GM12878 (cell line): ENCODE measurements around the gene RAPGEF3. TPM values are rescaled to one million over a fixed set of nuclear protein-coding genes. Genes with fewer than 3 reads are reported as not detected.

Experiments
- ATAC-seq: fragments of 200-7000 bp; cut with Tn5 transposase; 3 replicates; pipeline ENCODE4 v1.9.1; 2020; ENCODE audit warnings: mild to moderate bottlenecking, moderate library complexity
- BruUV-seq: library from RNA; stranded (reverse); fragments of 400-500 nt; replicated peaks from 2 replicates; lab custom pipeline; 2021; lab: Mats Ljungman, UMichigan
- CTCF ChIA-PET: fragments of 300-600 bp; sonication (Branson Sonifier 250); formaldehyde crosslinking; extraction: SDS; loops from one replicate; lab custom pipeline; 2021; ENCODE audit warnings: inconsistent platforms; lab: Yijun Ruan, JAX
- POLR2A ChIA-PET: fragments of 350-600 bp; formaldehyde crosslinking; extraction: SDS; loops from one replicate; lab custom pipeline; 2021; ENCODE audit warnings: inconsistent platforms; lab: Charles Lee
- RAD21 ChIA-PET: fragments of 300-600 bp; sonication (Branson Sonifier 250); formaldehyde crosslinking; loops from one replicate; lab custom pipeline; 2023; ENCODE audit warnings: antibody characterized with exemption; ENCODE audit not compliant: unreplicated experiment; lab: Charles Lee
- SMC1A ChIA-PET: fragments of 300-600 bp; sonication (Branson Sonifier 250); formaldehyde crosslinking; loops from one replicate; lab custom pipeline; 2023; ENCODE audit not compliant: unreplicated experiment, uncharacterized antibody; lab: Charles Lee
- DNase-seq: peaks from one replicate; pipeline ENCODE4 v3.0.0-alpha.2; 2011; ENCODE audit warnings: low read depth, low spot score
- FAIRE-seq: peaks from 3 replicates; lab custom pipeline; 2011; peaks lifted over from hg19 to GRCh38; lab: Jason Lieb, UNC
- H2AFZ ChIP-seq: 2 replicates; pipeline ENCODE4 v1.6.0; 2011; ENCODE audit warnings: low read depth, low read length, control low read depth; ENCODE audit not compliant: control insufficient read depth
- H3K27ac ChIP-seq: 2 replicates; pipeline ENCODE4 v1.5.1; 2011; ENCODE audit warnings: control low read depth; ENCODE audit not compliant: control insufficient read depth, insufficient read depth
- H3K27me3 ChIP-seq, 2 experiments: replicated peaks in 1 of 2; 2 replicates each; pipeline versions ENCODE4 v1.6.0 to v1.6.1; 2011; ENCODE audit warnings: low read length in 1 of 2; ENCODE audit not compliant: control insufficient read depth in 2 of 2, insufficient read depth in 2 of 2
- H3K36me3 ChIP-seq, 2 experiments: 2 replicates each; pipeline ENCODE4 v1.5.1; 2011; ENCODE audit warnings: low read length in 1 of 2; ENCODE audit not compliant: control insufficient read depth in 2 of 2, insufficient read depth in 2 of 2
- H3K4me1 ChIP-seq: 2 replicates; pipeline ENCODE4 v1.6.1; 2011; ENCODE audit warnings: mild to moderate bottlenecking, low read length, moderate library complexity, mixed read lengths; ENCODE audit not compliant: control insufficient read depth, insufficient read depth
- H3K4me2 ChIP-seq: 2 replicates; pipeline ENCODE4 v1.6.0; 2011; ENCODE audit warnings: control low read depth; ENCODE audit not compliant: control insufficient read depth, insufficient read depth
- H3K4me3 ChIP-seq: fragments of 200-600 bp; sonication (generic); 2 replicates; pipeline ENCODE4 v1.5.1; 2016
- H3K79me2 ChIP-seq: 2 replicates; pipeline ENCODE4 v1.6.0; 2011; ENCODE audit warnings: low read length; ENCODE audit not compliant: control insufficient read depth, insufficient read depth
- H3K9ac ChIP-seq: 2 replicates; pipeline ENCODE4 v1.8.0; 2011; ENCODE audit warnings: low read length, control low read depth, mixed read lengths; ENCODE audit not compliant: control insufficient read depth, insufficient read depth
- H3K9me3 ChIP-seq: replicated peaks from 3 replicates; pipeline ENCODE4 v1.5.1; 2011; ENCODE audit warnings: mild to moderate bottlenecking, low read length; ENCODE audit not compliant: control insufficient read depth, insufficient read depth
- H4K20me1 ChIP-seq: 2 replicates; pipeline ENCODE4 v1.6.0; 2011; ENCODE audit not compliant: control insufficient read depth, insufficient read depth
- MEF2B ChIP-seq: fragments of 450-650 bp; IDR thresholded peaks from 2 replicates; pipeline ENCODE4 v1.6.1; 2018; ENCODE audit warnings: mild to moderate bottlenecking, moderate library complexity; ENCODE audit not compliant: partially characterized antibody, poor library complexity, severe bottlenecking
- RAD21 ChIP-seq: IDR thresholded peaks from 2 replicates; pipeline ENCODE4 v1.6.1; 2011; ENCODE audit warnings: mild to moderate bottlenecking, low read depth, low read length, moderate library complexity; ENCODE audit not compliant: insufficient read depth
- SMC3 ChIP-seq: IDR thresholded peaks from 2 replicates; pipeline ENCODE4 v1.6.1; 2011; ENCODE audit warnings: low read length, improper control_type of control experiment, borderline replicate concordance
- YY1 ChIP-seq: IDR thresholded peaks from 2 replicates; pipeline ENCODE4 v1.6.1; 2011; ENCODE audit warnings: low read depth, mild to moderate bottlenecking, low read length
- WGBS: methylation state at CpG from one replicate; pipeline ENCODE4 v1.1.6; 2016; ENCODE audit warnings: low lambda C conversion rate; ENCODE audit not compliant: insufficient replicate concordance, insufficient coverage; ENCODE audit errors: missing lambda C conversion rate; 5-methylcytosine and 5-hydroxymethylcytosine counted together
- in situ Hi-C: fragments of 300-500 bp; cut with MboI; formaldehyde crosslinking; loops from 9 replicates; pipeline ENCODE4 v1.14.3; 2018; ENCODE audit warnings: mixed read lengths
- intact Hi-C: fragments of 100-400 bp; cut with micrococcal nuclease; formaldehyde crosslinking; loops from one replicate; pipeline ENCODE4 v1.14.2; 2022; ENCODE audit not compliant: unreplicated experiment
- polyA plus RNA-seq, 11 experiments: library from polyadenylated mRNA; depleted of rRNA in 4 of 11; unstranded in 6 of 11; stranded (reverse) in 5 of 11; fragments of >200 nt; fragmentation: Nextera tagmentation in 4 of 11; fragmentation: Illumina TruSeq in 1 of 11; extraction: Ambion mirVana in 4 of 11; extraction: Trizol in 1 of 11; gene quantifications; 1 replicate in 1 of 11; 2 replicates in 10 of 11; pipeline versions ENCODE4 v1.2.1 to v1.2.3, GENCODE V29; 2011 to 2016; ENCODE audit warnings: inconsistent platforms in 2 of 11, missing spikeins in 2 of 11, low read depth in 1 of 11
- total RNA-seq, 4 experiments: library from RNA; depleted of rRNA in 3 of 4; stranded (reverse); fragments of >200 nt in 3 of 4; fragmentation: Illumina TruSeq in 1 of 4; extraction: Trizol in 1 of 4; gene quantifications; 2 replicates each; pipeline versions ENCODE4 v1.2.1 to v1.2.3, GENCODE V29; 2013 to 2021
- TF ChIP-seq, protein P1 (sequence below): fragments of 450-650 bp; formaldehyde crosslinking; IDR thresholded peaks from 2 replicates; pipeline ENCODE4 v1.5.0; 2022; ENCODE audit warnings: mild to moderate bottlenecking, missing genetic modification characterization
- TF ChIP-seq, protein P2 (sequence below), 3 experiments: IDR thresholded peaks in 2 of 3; conservative IDR thresholded peaks in 1 of 3; 2 replicates each; pipeline ENCODE4 v1.5.1; 2011; ENCODE audit warnings: low read depth in 3 of 3, low read length in 3 of 3, mild to moderate bottlenecking in 3 of 3, control low read depth in 2 of 3, moderate library complexity in 2 of 3, inconsistent platforms in 1 of 3, mixed read lengths in 1 of 3; ENCODE audit not compliant: control insufficient read depth in 2 of 3, insufficient read depth in 1 of 3; ENCODE audit errors: extremely low read depth in 1 of 3

The RAPGEF3 gene
- total and polyA plus RNA-seq, 10 of the 15 experiments (the other 5 are each of a cell fraction or from before 2014, with no cell fraction given), result 0.02 to 0.92 (median 0.31) TPM; not detected in 2

DNA sequence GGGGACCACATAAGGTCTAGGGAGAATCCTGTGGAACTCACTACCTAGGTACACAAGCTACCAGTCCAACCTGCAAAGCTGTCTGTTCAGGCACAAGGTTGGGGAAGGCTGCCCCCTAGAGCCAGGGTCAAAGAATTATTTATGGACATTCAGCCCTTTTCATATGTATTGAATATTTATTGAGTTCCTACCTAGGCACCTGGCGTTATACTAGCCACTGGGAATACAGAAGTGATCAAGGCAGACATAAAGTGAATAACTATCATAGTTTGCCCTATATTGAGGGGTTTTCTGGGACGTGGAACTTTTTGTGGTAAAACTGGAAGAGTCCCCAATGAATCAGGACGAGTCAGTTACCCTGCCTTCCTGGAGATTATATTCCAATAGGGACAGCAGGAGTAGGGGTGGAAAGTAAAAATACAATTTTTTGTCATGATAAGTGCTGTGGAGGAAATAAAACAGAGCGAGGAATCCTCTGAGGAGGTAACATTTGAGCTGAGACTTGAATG lies 8.6 kb upstream of the RAPGEF3 start:
- H4K20me1 ChIP-seq, result no peaks in the 10 kb centered on the region
- peak; percentile 89 for ATAC-seq
- H3K27ac ChIP-seq, result no peak overlapping the region
- in situ Hi-C loops (no loop called here), intact Hi-C loops (loop anchor here (1.0 kb wide), 2 partner anchors 25 to 52 kb away; no protein-coding TSS in a partner anchor)
- FAIRE-seq, result peak; percentile 75
- POLR2A ChIA-PET, result interaction anchor here (1.0 to 5.7 kb wide), 2 partner anchors 25 to 112 kb away, joined by 3 to 40 read pairs; no protein-coding TSS in a partner anchor
- no peaks in the 10 kb centered on the region for H3K79me2 ChIP-seq
- RAD21 ChIA-PET, result interaction anchor here (0.6 to 8.9 kb wide), 22 partner anchors 11 to 115 kb away, joined by 3 to 327 read pairs (median 6); partner anchors contain the start of genes ENDOU and RAPGEF3
- H3K9me3 ChIP-seq, result no peaks in the 10 kb centered on the region
- BruUV-seq, result no TSS peak
- H3K27me3 ChIP-seq, result no peaks in the 10 kb centered on the region
- H3K36me3 ChIP-seq, result no peaks in the 10 kb centered on the region
- DNase-seq, result no peak
- no peak overlapping the region for H3K9ac ChIP-seq
- SMC1A ChIA-PET, result interaction anchor here (1.2 to 7.2 kb wide), 20 partner anchors 8 to 116 kb away, joined by 3 to 267 read pairs (median 6); partner anchors contain the start of genes ENDOU, RAPGEF3 and RPAP3
- no peak overlapping the region for H3K4me2 ChIP-seq
- CTCF ChIA-PET, result interaction anchor here (0.6 to 19.3 kb wide), 30 partner anchors 11 to 735 kb away, joined by 3 to 814 read pairs (median 6); partner anchors contain the start of genes ENDOU, RAPGEF3 and RPAP3
- H3K4me3 ChIP-seq, result no peak overlapping the region
- H3K4me1 ChIP-seq, result no peaks in the 10 kb centered on the region
- WGBS, result 2% methylated on average over 4 of the region's 4 CpGs
- TF ChIP-seq, protein P1, sequence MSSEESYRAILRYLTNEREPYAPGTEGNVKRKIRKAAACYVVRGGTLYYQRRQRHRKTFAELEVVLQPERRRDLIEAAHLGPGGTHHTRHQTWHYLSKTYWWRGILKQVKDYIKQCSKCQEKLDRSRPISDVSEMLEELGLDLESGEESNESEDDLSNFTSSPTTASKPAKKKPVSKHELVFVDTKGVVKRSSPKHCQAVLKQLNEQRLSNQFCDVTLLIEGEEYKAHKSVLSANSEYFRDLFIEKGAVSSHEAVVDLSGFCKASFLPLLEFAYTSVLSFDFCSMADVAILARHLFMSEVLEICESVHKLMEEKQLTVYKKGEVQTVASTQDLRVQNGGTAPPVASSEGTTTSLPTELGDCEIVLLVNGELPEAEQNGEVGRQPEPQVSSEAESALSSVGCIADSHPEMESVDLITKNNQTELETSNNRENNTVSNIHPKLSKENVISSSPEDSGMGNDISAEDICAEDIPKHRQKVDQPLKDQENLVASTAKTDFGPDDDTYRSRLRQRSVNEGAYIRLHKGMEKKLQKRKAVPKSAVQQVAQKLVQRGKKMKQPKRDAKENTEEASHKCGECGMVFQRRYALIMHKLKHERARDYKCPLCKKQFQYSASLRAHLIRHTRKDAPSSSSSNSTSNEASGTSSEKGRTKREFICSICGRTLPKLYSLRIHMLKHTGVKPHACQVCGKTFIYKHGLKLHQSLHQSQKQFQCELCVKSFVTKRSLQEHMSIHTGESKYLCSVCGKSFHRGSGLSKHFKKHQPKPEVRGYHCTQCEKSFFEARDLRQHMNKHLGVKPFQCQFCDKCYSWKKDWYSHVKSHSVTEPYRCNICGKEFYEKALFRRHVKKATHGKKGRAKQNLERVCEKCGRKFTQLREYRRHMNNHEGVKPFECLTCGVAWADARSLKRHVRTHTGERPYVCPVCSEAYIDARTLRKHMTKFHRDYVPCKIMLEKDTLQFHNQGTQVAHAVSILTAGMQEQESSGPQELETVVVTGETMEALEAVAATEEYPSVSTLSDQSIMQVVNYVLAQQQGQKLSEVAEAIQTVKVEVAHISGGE, result no peak
- TF ChIP-seq, protein P2, sequence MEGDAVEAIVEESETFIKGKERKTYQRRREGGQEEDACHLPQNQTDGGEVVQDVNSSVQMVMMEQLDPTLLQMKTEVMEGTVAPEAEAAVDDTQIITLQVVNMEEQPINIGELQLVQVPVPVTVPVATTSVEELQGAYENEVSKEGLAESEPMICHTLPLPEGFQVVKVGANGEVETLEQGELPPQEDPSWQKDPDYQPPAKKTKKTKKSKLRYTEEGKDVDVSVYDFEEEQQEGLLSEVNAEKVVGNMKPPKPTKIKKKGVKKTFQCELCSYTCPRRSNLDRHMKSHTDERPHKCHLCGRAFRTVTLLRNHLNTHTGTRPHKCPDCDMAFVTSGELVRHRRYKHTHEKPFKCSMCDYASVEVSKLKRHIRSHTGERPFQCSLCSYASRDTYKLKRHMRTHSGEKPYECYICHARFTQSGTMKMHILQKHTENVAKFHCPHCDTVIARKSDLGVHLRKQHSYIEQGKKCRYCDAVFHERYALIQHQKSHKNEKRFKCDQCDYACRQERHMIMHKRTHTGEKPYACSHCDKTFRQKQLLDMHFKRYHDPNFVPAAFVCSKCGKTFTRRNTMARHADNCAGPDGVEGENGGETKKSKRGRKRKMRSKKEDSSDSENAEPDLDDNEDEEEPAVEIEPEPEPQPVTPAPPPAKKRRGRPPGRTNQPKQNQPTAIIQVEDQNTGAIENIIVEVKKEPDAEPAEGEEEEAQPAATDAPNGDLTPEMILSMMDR (IDR thresholded peaks at IDR 0.05 in 2 of 3, conservative IDR thresholded peaks at IDR 0.05 in 1 of 3; ENCODE audit: control insufficient read depth in 2 of 3, extremely low read depth in 1 of 3, insufficient read depth in 1 of 3, low read depth in 3 of 3, low read length in 3 of 3), result peak; percentile 68 to 87 (median 73)
- TF ChIP-seq MEF2B (no peak), YY1 (0 out of 2 replicates have a peak, but pooled peaks have one; percentile 36), RAD21 (peak; percentile 92), SMC3 (peak; percentile 95)
- no peak overlapping the region for H2AFZ ChIP-seq
